SH-SY5Y (cell line): ENCODE data around the gene CLIP2.

Source experiments
- GATA2 ChIP-seq: IDR thresholded peaks from 2 replicates; pipeline ENCODE4 v1.6.1; 2011; ENCODE audit warnings: mild to moderate bottlenecking, low read depth, low read length
- GATA3 ChIP-seq: IDR thresholded peaks from 2 replicates; pipeline ENCODE4 v1.6.1; 2011; ENCODE audit warnings: low read depth, mild to moderate bottlenecking, low read length, moderate library complexity

DNA sequence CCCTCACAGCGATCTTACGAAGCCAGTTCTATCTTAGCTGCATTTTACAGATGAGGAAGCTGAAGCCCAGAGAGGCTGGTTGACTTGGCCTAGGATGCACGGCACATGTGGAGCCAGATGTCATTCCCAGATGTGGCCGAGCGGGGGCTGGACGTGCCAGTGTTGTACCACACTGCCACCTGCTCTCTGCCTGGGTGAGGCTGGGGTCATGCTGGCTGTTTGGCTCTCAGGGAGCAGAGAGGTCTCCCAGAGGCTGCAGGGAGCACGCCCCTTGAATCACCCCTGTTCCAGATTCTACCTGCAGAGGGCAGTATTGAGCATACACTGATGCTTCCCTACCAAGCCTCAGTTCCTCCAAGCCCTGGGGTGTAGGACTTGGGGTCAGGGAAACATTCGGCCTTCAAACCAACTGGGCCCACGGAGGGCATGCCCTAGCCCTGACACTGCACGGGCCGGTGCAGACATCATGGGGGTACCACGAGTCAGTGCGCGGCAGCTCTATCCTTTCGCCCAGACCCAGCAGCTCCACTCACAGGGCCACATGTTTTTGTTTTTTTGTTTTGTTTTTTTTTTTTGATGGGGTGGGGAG lies 160.7 kb downstream of the CLIP2 start:
- TF ChIP-seq GATA2 (no peak), GATA3 (no peak)
